GM12874 (cell line): ENCODE results near the gene CHD5.

Source experiments
- CTCF ChIP-seq: IDR thresholded peaks from 2 replicates; pipeline ENCODE4 v1.5.1; 2011; ENCODE audit warnings: low read depth, mild to moderate bottlenecking, control low read depth, low read length, moderate library complexity; ENCODE audit not compliant: insufficient read depth

CHD5 gene

GRCh38 chr1:6124746-6125365 is 55.3 kb downstream of the CHD5 start:
- no peak for TF ChIP-seq CTCF

DNA sequence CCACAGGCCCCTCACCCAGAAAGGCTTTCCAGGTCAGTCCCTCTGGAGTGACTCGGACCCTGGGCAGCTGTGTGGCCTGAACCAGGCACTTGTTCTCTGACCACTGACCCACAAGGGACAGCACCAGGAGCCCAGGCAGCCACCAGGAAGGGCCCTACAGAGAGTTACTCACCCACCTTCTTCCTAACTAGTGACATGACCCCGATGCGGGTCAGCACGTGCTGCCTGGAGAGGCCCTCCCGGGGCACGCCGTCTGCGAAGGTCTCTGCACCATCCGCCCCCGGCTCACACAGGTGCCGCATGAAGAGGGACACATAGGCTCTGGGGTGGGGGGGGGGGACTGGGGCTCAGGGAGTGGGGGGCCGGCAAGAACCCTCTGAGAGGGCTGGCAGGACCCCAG is 55.8 kb downstream of the CHD5 start:
- no peak for TF ChIP-seq CTCF

GRCh38 chr1:6123816-6124215 is 56.3 kb downstream of the CHD5 start:
- TF ChIP-seq CTCF, result no peak

- TF ChIP-seq CTCF, result no peak
Measured at GRCh38 chr1:6123083-6123482, 57.0 kb downstream of the CHD5 start.

DNA sequence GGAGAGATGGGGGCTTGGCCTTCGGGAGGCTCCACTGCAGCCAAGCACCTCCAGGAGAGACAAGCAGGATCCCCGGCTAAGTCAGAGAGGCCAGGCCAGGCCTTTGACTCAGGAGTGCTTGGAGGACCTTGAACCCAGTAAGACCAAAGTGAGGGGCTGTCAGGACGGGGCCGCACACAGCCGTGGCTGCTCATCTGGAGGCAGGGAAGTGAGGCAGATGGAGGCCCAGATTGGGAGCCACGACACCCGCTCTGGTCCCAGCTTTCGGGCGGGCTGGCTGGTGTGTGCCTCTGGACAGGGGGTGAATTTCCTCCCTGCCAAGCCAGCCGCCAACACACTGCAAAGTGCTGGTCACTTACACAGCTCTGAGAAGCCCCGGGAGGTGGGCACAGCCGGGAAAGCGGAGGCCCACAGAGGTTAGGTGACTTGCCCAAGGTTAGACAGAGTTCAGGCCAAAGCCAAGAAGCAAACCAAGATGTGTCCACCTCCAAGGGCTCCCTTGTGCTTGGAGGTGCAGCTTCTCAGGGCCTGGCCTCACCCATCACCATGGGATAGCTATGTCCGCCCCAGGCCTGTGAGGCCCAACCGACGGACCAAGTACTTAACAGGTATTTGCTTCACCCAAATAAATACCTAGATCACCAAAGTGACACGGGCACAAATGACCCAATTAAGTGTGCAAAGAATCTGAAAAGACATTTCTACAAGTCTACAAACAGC is 58.3 kb downstream of the CHD5 start:
- no peak for TF ChIP-seq CTCF

GRCh38 chr1:6121021-6121421 is 59.1 kb downstream of the CHD5 start:
- TF ChIP-seq CTCF, result no peak

- TF ChIP-seq CTCF, result no peak
Measured at GRCh38 chr1:6118415-6118814, 61.7 kb downstream of the CHD5 start.
